ENCODE results near the gene TKT. TPM values are rescaled to one million over a fixed set of nuclear protein-coding genes. Genes with fewer than 3 reads are reported as not detected.

Gene TKT
- total RNA-seq, 2 experiments from 2014 or later: 397 to 417 TPM

Other genes starting within 250 kb of the TKT start
- 10 to 100 TPM; 17.8 to 20.1 TPM for gene SFMBT1, start 209.9 kb downstream of the TKT start, total RNA-seq
- gene RFT1, start 125.6 kb downstream of the TKT start, total RNA-seq: 10 to 100 TPM; 42.5 to 42.9 TPM
- gene PRKCD, start 94.8 kb downstream of the TKT start, total RNA-seq: 10 to 100 TPM; 18.7 to 21.5 TPM
- gene DCP1A, start 91.5 kb upstream of the TKT start, total RNA-seq: 10 to 100 TPM; 29.9 to 32.0 TPM
- gene CACNA1D, start 238.6 kb upstream of the TKT start, total RNA-seq: not detected